NCI-H526 treated with DMSO at 0.1 percent for 48 hours (cell line): ENCODE data around the gene RAF1.
"Not testable (repeated sequence)": the region's sequence is repeated elsewhere in the genome, so short reads cannot be mapped to it uniquely, and the experiment has no call there.

Source experiments
- DNase-seq: peaks from one replicate; lab custom pipeline; 2025; lab: John Stamatoyannopoulos, UW

Gene RAF1

DNA sequence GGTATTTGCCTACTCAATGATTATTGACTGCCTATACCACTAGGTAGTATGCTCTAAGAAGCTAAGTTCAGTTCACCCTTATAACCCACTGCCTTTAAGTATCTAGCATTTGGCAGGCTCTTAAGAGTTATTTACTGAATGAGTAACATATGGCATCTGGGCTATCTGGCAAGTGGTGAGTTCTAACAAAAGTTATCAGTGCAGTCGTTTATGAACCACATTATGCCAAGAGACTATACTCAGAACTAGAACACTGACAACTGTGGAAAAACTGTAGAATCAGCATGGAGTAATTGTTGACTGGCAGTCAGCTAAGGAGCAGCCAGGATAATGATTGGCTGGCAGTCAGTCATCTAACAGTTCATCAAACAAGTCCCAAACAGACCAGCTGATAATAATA, 25.8 kb downstream of the RAF1 start:
- DNase-seq: no peak

DNA sequence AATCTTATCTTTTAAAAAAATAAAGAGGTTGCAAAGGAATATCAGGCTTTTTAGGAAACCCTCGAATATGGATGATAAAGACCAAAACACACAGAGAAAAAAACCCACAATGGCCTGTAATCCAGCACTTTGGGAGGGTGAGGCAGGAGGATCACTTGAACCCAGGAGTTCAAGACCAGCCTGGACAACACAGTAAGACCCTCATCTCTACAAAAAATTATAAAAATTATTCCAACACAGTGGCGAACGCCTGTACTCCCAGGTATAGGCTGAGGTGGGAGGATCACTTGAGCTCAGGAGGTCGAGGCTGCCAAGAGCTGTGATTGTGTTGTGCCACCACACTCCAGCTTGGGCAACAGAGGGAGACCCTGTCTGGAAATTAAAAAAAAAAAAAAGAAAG, 30.8 kb downstream of the RAF1 start:
- DNase-seq: no peak

GRCh38 chr3:12632523-12632922, 31.4 kb downstream of the RAF1 start:
- no peak for DNase-seq

DNA sequence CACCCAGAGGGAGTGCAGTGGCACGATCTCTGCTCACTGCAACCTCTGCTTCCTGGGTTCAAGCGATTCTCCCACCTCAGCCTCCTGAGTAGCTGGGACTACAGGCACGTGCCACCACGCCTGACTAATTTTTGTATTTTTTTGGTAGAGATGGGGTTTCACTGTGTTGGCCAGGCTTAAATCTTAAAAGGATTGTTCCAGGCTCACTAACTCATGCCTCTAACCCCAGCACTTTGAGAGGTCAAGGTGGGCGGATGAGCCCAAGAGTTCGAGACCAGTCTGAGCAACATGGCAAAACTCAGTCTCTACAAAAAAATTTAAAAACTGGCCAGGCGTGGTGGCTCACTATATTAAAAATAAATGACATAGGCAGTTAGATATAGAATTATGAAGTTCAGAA, 33.1 kb downstream of the RAF1 start:
- DNase-seq: not testable (repeated sequence)

- DNase-seq: no peak
Observed at GRCh38 chr3:12630292-12630691, 33.6 kb downstream of the RAF1 start.

DNA sequence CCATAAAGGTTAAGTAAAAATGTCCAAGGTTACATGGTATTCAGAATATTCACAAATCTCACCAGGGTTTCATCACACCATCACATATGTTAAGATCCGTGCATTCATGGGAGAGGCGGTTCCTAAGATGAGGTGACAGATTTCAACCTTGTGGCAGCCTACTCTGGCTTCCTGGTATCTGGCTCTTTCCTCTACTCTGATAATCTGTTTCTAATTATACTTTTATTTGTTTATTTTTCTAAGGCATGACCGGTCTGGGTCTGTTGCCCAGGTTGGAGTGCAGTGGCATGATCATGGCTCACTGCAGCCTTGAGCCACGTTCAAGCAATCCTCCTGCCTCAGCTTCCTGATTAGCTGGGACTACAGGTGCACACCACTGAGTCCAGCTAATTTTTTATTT, 34.4 kb downstream of the RAF1 start:
- DNase-seq: peak; percentile 2

DNA sequence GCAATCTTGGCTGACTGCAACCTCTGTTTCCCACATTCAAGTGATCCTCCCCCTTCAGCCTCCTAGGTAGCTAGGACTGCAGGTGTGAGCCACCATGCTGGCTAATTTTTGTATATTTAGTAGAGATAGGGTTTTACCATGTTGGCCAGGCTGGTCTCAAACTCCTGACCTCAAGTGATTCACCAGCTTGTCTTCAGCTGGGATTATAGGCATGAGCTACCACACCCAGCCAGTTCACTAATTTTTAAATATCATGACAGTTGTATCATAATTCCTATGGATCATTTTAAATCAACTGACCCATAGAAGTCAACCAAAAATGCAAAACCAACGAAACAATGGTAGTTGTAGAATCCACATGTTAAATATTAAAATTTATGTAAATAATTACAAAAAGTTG, 35.1 kb downstream of the RAF1 start:
- no peak for DNase-seq

DNA sequence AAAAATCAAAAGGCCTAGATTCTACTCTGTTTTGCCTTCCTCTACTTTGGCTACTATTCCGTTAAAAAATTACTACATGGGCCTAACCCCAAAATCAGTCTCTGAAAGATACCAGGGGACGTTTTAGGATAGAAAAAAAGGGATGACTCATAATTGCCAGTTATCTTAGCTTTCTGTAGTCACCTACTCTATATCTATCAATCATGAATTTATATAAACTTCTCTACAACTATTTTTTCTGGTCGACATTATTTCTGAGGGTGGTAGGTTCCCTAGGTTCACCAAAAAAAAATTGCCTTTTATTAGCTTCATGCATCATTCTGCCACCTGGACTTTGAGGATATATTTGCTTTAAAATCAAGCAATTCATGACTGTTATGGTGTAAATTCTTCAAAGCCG, 36.5 kb downstream of the RAF1 start:
- no peak for DNase-seq

DNA sequence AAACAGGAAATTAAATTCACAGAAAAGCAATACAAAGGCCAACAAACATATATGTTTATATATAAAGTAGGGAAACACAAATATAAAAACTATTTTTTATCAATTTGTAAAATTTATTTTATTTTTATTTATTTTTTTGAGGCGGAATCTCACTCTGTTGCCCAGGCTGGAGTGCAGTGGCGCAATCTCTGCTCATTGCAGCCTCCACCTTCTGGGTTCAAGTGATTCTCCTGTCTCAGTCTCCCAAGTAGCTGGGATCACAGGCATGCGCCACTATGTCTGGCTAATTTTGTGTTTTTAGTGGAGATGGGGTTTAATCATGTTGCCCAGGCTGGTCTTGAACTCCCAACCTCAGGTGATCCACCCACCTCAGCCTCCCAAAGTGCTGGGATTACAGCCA, 39.0 kb downstream of the RAF1 start:
- not testable (repeated sequence) for DNase-seq

- DNase-seq: no peak
Observed at GRCh38 chr3:12624056-12624455, 39.9 kb downstream of the RAF1 start.

- DNase-seq: no peak
Observed at GRCh38 chr3:12622335-12622734, 41.6 kb downstream of the RAF1 start.

GRCh38 chr3:12620729-12621128, 43.2 kb downstream of the RAF1 start:
- no peak for DNase-seq

- DNase-seq: no peak
Observed at GRCh38 chr3:12620305-12620704, 43.6 kb downstream of the RAF1 start.

DNA sequence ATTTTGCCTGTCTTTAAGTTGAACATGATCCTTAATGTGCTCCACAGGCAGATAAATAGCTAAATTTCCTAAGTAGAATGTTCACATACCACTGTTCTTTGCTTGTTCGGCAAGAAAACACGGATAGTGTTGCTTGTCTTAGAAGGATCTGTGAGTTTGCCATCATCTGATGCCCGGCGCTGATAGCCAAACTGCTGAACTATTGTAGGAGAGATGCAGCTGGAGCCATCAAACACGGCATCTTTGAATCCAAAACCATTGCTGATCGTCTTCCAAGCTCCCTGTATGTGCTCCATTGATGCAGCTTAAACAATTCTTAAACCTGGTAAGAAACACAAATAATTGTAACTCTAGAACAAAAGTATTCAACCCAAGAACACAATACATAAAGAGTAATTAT, 45.5 kb downstream of the RAF1 start:
- DNase-seq: no peak

GRCh38 chr3:12615266-12615665, 48.7 kb downstream of the RAF1 start:
- DNase-seq: no peak

DNA sequence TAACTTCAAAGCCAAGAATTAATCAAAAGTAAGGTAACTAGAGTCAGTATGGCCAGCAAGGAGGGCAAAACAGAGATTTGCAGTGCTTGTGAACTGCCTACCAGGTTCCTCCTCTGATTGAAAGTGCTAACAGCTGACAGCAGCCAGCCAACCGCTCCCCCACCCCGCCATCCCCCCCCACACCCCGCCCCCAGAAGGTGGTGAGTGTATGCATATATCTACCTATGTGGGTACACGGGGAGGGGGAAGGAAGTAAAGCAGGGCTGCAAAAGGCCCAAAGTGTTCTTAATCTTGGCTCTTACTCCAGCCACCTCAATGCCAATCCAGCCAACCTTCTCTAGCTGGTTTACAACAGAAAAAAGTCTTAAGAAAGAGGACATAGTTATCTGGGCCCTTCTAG, 50.7 kb downstream of the RAF1 start:
- DNase-seq: no peak

DNA sequence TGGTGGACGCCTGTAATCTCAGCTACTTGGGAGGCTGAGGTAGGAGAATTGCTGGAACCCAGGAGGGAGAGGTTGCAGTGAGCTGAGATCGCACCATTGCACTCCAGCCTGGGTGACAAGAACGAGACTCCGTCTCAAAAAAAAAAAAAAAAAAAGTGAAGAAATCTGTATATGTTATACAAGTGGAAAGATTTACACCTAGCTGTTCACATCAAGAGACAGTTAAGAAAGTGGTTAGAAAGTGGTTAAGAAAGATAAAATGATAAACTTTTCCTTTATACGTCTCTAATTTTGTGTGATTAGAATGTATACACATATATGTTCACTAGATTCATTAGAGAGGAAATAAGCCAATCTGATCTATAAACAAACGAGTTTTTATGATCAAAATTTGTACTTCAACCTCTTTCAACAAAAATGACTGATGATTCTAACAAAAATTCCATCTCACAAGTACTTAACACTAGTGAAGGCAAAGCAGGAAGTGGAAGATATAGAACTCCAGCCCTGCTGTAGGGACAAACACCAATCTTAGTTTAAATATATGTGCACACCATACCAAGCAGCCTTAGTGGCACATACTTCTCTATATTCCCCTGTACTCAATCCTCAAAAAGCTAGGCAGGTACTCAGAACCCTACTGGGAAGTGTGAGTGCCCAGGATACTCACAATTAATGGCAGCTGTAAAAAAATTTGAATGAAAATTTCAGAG, 51.2 kb downstream of the RAF1 start:
- no peak for DNase-seq

DNA sequence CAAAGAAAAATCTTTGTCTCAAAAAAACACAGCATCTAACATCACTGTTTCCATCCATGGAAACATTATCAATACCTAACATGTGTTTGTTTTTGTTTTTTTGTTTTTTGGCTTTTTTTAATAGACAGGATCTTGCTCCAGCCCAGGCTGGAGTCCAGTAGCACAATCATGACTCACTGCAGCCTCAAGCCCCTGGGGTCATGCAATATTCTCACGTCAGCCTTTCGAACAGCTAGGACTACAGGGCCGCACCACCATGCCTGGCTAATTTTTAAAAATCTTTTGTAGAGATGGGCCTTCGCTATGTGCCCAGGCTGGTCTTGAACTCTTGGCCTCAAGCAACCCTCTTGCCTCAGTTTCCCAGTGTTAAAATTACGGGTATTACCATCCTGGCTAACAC, 52.8 kb downstream of the RAF1 start:
- DNase-seq: no peak

DNA sequence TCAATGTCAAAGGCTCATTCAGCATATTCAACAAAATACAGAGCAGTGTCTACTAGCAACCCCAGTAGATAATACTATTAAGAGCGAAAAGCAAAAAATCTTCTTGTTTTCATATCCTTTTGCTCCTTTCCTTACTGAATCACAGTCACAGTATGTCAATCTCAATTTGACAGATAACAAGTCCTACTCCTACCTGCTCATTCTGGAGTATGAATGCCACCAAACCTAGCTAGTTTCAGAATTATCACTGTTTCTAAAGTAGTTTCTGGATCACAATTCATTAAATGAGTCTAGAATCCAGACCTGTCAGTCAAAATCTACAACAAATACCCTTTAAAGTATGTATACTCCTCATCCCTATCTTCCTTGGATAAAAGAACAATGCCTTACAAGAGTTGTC, 55.5 kb downstream of the RAF1 start:
- no peak for DNase-seq

GRCh38 chr3:12603969-12604368, 59.9 kb downstream of the RAF1 start:
- no peak for DNase-seq

DNA sequence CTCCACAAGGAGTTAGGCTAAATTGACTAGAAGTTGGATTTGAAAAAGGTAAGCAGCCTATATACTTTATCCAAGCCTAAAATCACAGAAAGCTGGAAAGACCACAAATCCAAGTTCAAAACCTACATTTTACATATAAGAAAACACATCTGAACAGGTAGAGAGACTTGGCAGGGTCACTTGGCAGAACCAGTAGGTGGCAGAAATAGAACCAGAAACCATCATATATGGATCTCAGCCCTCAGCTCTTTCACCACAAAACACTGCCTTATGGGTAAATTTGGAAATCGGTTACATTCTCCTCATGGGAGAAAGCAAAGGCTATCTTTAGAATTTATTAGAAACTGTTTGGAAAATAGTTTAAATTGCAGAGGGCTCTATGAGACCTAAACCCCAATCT, 62.8 kb downstream of the RAF1 start:
- DNase-seq: no peak

- DNase-seq: no peak
Observed at GRCh38 chr3:12598890-12599289, 65.0 kb downstream of the RAF1 start.

DNA sequence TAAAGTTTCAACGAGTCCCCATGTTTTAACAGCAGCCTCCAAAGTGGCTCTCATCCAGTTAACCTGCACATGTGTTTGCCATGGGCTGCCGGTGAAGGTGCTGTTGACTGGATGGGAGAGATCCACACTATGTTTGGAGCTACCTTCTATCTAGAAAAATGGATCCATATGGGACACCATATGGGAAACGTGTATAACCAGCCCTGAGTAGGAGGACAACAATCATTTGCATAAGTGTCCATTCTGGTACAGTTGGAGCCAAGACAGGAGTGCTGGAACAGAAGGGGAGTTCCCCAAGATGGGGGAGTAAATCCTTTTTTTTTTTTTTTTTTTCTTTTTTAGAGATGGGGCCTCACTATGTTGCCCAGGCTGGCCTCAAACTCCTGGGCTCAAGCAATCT, 70.4 kb downstream of the RAF1 start:
- DNase-seq: no peak

DNA sequence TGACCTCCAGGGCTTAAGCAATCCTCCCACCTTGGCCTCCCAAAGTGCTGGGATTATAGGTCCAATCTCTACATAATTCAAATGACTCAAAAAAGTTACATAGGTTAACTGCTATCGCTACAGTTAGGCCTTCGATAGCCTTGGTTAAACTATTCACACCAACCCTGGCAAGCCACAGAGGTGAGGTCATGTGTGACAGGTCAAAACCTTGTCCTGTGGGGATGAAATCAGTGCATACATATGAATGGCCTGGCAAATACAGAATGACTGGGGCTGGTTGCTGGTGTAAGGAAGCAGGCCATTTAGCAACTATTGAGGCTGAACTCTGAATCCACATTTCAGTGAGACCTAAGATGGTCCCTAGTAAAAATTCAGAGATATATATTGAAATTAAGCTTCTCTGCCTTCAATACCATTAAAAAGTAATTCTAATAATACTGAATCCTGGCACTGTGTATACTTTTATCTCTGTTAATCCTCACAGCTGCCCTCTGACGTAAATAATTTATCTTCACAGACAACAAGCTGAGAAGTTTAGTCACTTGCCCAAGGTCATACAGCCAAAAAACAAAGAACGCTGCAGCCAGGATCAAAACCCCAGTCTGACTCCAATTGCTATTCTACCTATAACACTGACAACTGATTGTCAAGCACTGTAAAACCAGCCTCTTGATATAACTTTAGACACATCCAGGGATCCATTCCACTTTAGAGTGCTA, 71.8 kb downstream of the RAF1 start:
- no peak for DNase-seq
